Common myeloid progenitor, CD34-positive (primary cell): ENCODE results near the gene SLC28A1.

Experiments used
- CTCF ChIA-PET: fragments of 350-600 bp; sonication (Branson Sonifier 250); formaldehyde crosslinking; loops from one replicate; lab custom pipeline; 2021; ENCODE audit warnings: antibody characterized with exemption; lab: Charles Lee
- POLR2A ChIA-PET: fragments of 350-600 bp; sonication (Branson Sonifier 250); formaldehyde crosslinking; loops from one replicate; lab custom pipeline; 2021; ENCODE audit warnings: antibody characterized with exemption; lab: Charles Lee
- DNase-seq, 3 donors: peaks; one replicate each; pipeline versions ENCODE4 v3.0.0 to v3.0.0-alpha.2; 2013
- H3K27ac ChIP-seq, 2 experiments: 1 replicate in 1 of 2; 2 replicates in 1 of 2; pipeline ENCODE4 v1.7.0; 2013; ENCODE audit warnings: inconsistent platforms in 2 of 2, low read length in 2 of 2, mild to moderate bottlenecking in 2 of 2, low read depth in 1 of 2, moderate library complexity in 1 of 2; ENCODE audit not compliant: severe bottlenecking in 2 of 2, insufficient read depth in 1 of 2, poor library complexity in 1 of 2
- H3K27me3 ChIP-seq, 5 experiments: replicated peaks in 2 of 5; 1 replicate in 3 of 5; 2 replicates in 2 of 5; pipeline versions ENCODE4 v1.6.1 to v1.7.0; 2013; ENCODE audit warnings: low read length in 4 of 5, mild to moderate bottlenecking in 2 of 5, moderate library complexity in 2 of 5, inconsistent platforms in 1 of 5; ENCODE audit not compliant: insufficient read depth in 5 of 5, control insufficient read depth in 4 of 5
- H3K36me3 ChIP-seq, 4 experiments: 1 replicate in 2 of 4; 2 replicates in 2 of 4; pipeline versions ENCODE4 v1.6.1 to v1.7.0; 2013; ENCODE audit warnings: low read length in 3 of 4, control low read depth in 1 of 4, mild to moderate bottlenecking in 1 of 4; ENCODE audit not compliant: control insufficient read depth in 4 of 4, insufficient read depth in 4 of 4
- H3K4me1 ChIP-seq, 4 experiments: 1 replicate in 3 of 4; 2 replicates in 1 of 4; pipeline versions ENCODE4 v1.6.1 to v1.7.1; 2013; ENCODE audit warnings: low read length in 3 of 4, mild to moderate bottlenecking in 3 of 4, control low read depth in 1 of 4, inconsistent platforms in 1 of 4, moderate library complexity in 1 of 4; ENCODE audit not compliant: control insufficient read depth in 4 of 4, insufficient read depth in 4 of 4; ENCODE audit errors: control extremely low read depth in 1 of 4
- H3K4me3 ChIP-seq, 7 experiments: 1 replicate in 4 of 7; 2 replicates in 3 of 7; pipeline versions ENCODE4 v1.5.1 to v1.7.0; 2013; ENCODE audit warnings: mild to moderate bottlenecking in 7 of 7, low read length in 6 of 7, moderate library complexity in 6 of 7, inconsistent platforms in 2 of 7, low read depth in 2 of 7, control low read depth in 1 of 7; ENCODE audit not compliant: insufficient read depth in 4 of 7, control insufficient read depth in 1 of 7; ENCODE audit errors: extremely low read depth in 1 of 7
- H3K9me3 ChIP-seq, 5 experiments: 1 replicate in 4 of 5; 2 replicates in 1 of 5; pipeline versions ENCODE4 v1.6.1 to v1.7.1; 2013; ENCODE audit warnings: low read length in 4 of 5, mild to moderate bottlenecking in 2 of 5, inconsistent platforms in 1 of 5, low read depth in 1 of 5, moderate library complexity in 1 of 5; ENCODE audit not compliant: control insufficient read depth in 4 of 5, insufficient read depth in 2 of 5; ENCODE audit errors: control extremely low read depth in 1 of 5
- WGBS: methylation state at CpG from one replicate; pipeline ENCODE4 v1.1.5; 2013; ENCODE audit not compliant: insufficient coverage; 5-methylcytosine and 5-hydroxymethylcytosine counted together

SLC28A1 gene

DNA sequence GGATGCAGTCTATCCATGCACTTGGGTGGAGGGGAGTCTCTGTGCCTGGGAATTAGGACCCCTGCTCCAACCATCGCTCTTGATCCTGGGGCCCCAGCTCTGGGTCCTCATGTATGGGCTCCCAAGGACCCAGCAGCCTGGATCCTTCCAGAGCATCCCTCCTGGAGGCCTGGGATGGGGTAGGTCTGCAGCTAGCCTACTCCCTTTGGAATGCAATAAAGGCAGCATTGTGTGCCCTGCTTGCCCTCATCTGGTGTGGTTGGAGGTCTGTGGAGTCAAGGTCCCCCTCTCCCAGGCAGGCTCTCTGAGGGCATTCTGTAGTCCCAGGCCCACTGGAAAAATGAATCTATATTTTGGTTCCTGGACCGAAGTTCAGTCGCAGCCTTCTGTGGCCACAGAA lies 15.0 kb upstream of the SLC28A1 start:
- H3K27me3 ChIP-seq = no peaks in the 10 kb centered on the region
- CTCF ChIA-PET = interaction anchor here (1.3 kb wide), 1 partner anchor 9 kb away, joined by 5 read pairs; no protein-coding TSS in a partner anchor
- POLR2A ChIA-PET = interaction anchor here (0.9 kb wide), 1 partner anchor 19 kb away, joined by 3 read pairs; no protein-coding TSS in a partner anchor

DNA sequence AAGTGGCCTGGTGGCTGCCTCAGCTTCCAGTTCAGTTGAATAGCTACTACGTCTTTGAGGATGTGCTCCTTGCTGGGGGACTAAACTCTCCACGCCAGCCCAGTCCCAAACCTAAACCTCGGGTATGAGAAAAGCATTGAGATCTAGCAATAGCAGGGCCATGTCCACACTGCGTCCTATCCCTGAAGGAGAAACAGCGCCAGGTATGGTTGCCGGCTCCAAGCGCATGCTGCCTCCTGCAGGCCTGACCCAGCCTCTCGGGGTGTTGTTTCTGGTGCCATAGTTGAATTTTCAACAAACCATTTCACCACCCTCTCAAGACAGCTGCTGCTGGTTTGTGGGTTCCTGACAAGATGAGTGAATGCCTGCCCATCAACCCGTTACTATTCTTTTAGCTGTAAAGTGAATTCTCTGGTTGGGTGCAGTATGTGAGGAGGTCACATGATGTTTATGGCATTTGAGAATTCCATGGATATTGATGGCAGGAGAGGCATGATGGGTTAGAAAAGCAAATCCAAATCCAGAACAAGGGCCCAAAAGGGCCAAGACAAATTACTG lies 13.0 kb upstream of the SLC28A1 start:
- no peak overlapping the region for H3K27ac ChIP-seq
- H3K4me3 ChIP-seq = no peak overlapping the region
- WGBS = 97% methylated on average over 8 of the region's 9 CpGs
- ChIA-PET CTCF (no interaction called here), POLR2A (no interaction called here)
- H3K36me3 ChIP-seq = no peaks in the 10 kb centered on the region
- H3K27me3 ChIP-seq = no peaks in the 10 kb centered on the region
- peaks cover 0 to 5% (median 0%) of the 10 kb centered on the region in 4 experiments for H3K4me1 ChIP-seq
- no peak for DNase-seq
- H3K9me3 ChIP-seq = no peaks in the 10 kb centered on the region

More for the DNA sequence above, 15.0 kb upstream of the SLC28A1 start:
- no peak for DNase-seq
- H3K27ac ChIP-seq = no peak overlapping the region
- H3K36me3 ChIP-seq = no peaks in the 10 kb centered on the region
- no peaks in the 10 kb centered on the region for H3K9me3 ChIP-seq
- peaks cover 0 to 5% (median 0%) of the 10 kb centered on the region in 4 experiments for H3K4me1 ChIP-seq
- no peak overlapping the region for H3K4me3 ChIP-seq
- 100% methylated on average over 3 of the region's 3 CpGs for WGBS

DNA sequence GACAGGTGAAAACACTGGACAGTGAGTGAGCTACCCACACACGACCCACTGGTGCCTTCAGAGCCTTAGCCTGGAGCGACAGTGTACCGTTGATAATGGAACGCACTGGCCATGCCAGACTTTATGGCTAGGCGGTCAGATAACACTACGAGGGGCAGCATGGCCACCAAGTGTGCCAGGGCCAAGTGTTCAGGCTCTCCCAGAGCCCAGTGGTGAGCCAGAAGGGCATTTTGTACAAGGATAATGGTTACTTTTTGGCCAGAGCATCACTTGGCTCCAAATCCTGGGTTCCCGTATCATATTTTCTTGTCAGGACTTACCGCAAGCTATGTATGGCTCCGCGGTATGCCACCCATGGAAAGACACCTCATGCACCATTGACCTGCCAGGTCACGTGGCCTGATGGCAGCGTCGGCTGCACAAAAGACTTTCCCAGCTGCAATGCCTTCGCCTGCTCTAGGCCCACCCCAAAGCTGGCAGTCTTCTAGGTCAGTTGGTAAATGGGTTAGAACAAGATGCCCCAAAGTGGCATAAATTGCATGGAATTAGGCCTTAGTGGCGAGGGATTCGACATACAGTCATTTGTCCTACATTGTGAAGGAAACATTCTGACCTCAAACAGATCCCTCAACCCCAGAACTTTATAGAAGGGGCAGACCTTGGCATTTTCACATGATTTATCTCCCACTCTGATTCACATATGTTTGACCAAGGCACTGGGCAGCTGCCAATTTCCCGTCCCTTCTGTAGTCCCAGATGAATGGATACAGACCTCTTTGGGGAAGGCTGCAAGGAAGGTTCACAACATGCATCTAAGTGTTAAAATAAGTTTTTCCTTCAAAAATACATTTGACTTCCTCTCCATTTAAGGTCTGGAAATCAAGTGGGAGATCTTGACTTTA lies 12.2 kb upstream of the SLC28A1 start:
- no peak overlapping the region for H3K4me3 ChIP-seq
- POLR2A ChIA-PET = no interaction called here
- no peak for DNase-seq
- H3K27me3 ChIP-seq = no peaks in the 10 kb centered on the region
- 94% methylated on average over 14 of the region's 17 CpGs for WGBS
- H3K36me3 ChIP-seq = no peaks in the 10 kb centered on the region
- H3K4me1 ChIP-seq = peaks cover 0 to 5% (median 0%) of the 10 kb centered on the region in 4 experiments
- no peaks in the 10 kb centered on the region for H3K9me3 ChIP-seq
- no peak overlapping the region for H3K27ac ChIP-seq
- CTCF ChIA-PET = no interaction called here

- Histone ChIP-seq H3K4me3 (no peak overlapping the region), H3K4me1 (peaks cover 0 to 5% (median 0%) of the 10 kb centered on the region in 4 experiments), H3K27me3 (no peaks in the 10 kb centered on the region), H3K36me3 (no peaks in the 10 kb centered on the region), H3K27ac (no peak overlapping the region), H3K9me3 (no peaks in the 10 kb centered on the region)
- POLR2A ChIA-PET = no interaction called here
- CTCF ChIA-PET = interaction anchor here (0.7 to 1.4 kb wide), 3 partner anchors 9 to 287 kb away, joined by 3 to 4 read pairs (median 4); no protein-coding TSS in a partner anchor
- DNase-seq = no peak
- WGBS = 96% methylated on average over 3 of the region's 7 CpGs
Measured at GRCh38 chr15:84873997-84874396, 10.5 kb upstream of the SLC28A1 start.

DNA sequence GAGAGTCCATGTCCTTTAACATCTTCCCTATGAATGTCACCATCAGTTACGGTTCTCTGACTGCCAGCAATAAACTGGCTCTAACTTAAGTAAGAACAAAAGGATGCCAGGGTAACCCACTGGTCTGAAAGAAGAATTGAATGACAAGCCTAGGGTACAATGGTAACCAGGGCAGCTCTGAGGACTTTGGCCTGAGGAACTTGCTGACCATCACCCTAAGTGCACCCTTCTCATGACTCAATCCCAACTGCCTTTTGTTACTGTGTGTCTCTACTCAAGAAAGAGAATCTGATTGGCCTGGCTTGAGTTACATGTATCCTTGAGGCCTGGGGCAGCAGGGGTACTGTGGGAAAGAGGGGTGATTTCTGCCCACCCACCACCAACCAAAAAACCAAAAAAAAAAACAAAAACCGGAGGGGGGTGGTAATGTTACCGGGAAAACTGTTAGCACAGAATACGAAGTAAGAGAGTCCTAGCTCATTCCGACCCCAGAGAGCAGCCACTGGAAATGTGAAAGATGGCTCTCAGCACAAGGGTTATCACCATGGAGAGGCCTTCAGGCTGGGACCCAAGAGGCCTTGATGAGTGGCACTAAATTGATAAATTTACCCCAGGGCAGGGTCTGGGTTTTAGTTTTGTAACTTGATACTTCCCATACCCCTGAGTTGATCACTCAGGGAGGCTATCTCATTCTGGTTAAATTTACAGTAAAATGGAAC lies 9.3 kb upstream of the SLC28A1 start:
- CTCF ChIA-PET = interaction anchor here (1.2 to 1.4 kb wide), 2 partner anchors 10 to 288 kb away, joined by 3 to 4 read pairs; no protein-coding TSS in a partner anchor
- Histone ChIP-seq H3K9me3 (no peaks in the 10 kb centered on the region), H3K4me1 (peaks cover 0 to under 1% (median 0%) of the 10 kb centered on the region in 4 experiments), H3K27me3 (no peaks in the 10 kb centered on the region), H3K36me3 (no peaks in the 10 kb centered on the region), H3K4me3 (no peak overlapping the region), H3K27ac (no peak overlapping the region)
- WGBS = 98% methylated on average over 5 of the region's 5 CpGs
- DNase-seq = no peak
- POLR2A ChIA-PET = no interaction called here

DNA sequence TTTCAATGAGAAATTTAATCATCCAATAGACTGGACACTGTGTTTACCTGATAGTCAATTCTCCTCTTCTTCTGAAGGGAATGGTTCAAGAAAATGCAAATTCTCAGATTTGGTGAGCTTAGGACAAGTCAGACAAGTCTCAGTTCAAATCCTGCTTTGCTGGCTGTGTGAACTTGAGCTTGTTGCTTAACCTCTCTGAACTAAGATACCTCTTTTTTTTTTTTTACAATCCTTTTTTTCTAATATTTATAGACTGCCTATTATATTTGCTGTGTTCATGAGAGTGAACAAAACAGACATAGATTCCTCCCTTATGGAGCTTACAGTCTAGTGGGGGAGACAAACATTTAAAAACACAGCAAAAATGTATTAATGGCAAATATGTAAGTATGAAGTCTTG lies 8.2 kb upstream of the SLC28A1 start:
- no peaks in the 10 kb centered on the region for H3K4me1 ChIP-seq
- H3K27me3 ChIP-seq = peaks cover 0 to 3% (median 0%) of the 10 kb centered on the region in 5 experiments
- no peak overlapping the region for H3K4me3 ChIP-seq
- no peak for DNase-seq
- H3K27ac ChIP-seq = no peak overlapping the region
- no peaks in the 10 kb centered on the region for H3K9me3 ChIP-seq
- ChIA-PET CTCF (interaction anchor here (0.5 to 4.0 kb wide), 6 partner anchors 18 to 959 kb away, joined by 3 to 14 read pairs (median 4); no protein-coding TSS in a partner anchor), POLR2A (interaction anchor here (0.6 kb wide), 1 partner anchor 27 kb away, joined by 3 read pairs; no protein-coding TSS in a partner anchor)
- H3K36me3 ChIP-seq = no peaks in the 10 kb centered on the region
